Measurements from ENCODE around the gene CAPNS1.

GRCh38 chr19:36108684-36109083 is 31.2 kb upstream of the CAPNS1 start:
- TF ChIP-seq FOXA3 (CRISPR knock-in tag; IDR thresholded peaks at IDR 0.05) (no peak), POLR2AphosphoS2 (IDR thresholded peaks at IDR 0.05; ENCODE audit: low read depth, low read length) (no peak), REST (IDR thresholded peaks at IDR 0.05; ENCODE audit: borderline replicate concordance in 1 of 2, low read depth in 1 of 2, low read length in 2 of 2) (no peak), HIC2 (CRISPR knock-in tag; IDR thresholded peaks at IDR 0.05; ENCODE audit: low read depth) (no peak), MAX (IDR thresholded peaks at IDR 0.05) (no peak), ESRRA (CRISPR knock-in tag; IDR thresholded peaks at IDR 0.05; ENCODE audit: low read depth) (no peak), RXRA (CRISPR knock-in tag; IDR thresholded peaks at IDR 0.05) (no peak), ZNF660 (CRISPR knock-in tag; IDR thresholded peaks at IDR 0.05; ENCODE audit: borderline replicate concordance, low read depth) (no peak), RAD21 (CRISPR knock-in tag; IDR thresholded peaks at IDR 0.05) (no peak), CENPT (CRISPR knock-in tag; IDR thresholded peaks at IDR 0.05; ENCODE audit: low read depth) (no peak)

All from HepG2 (cell line).